T-cell (primary cell): Measurements from ENCODE around the gene ME2. TPM values are rescaled to one million over a fixed set of nuclear protein-coding genes. Genes with fewer than 3 reads are reported as not detected.

Experiments
- total RNA-seq, 35 experiments: library from RNA in 6 of 35; stranded (reverse) in 6 of 35; fragments of 120-200 nt in 1 of 35; gene quantifications; one replicate each; pipeline versions ENCODE4 v1.2.1 to v1.2.4 and lab custom pipeline; 2013 to 2026

ME2 gene
- total RNA-seq, 5 donors from 2014 or later (not counting 1 experiment from before 2014, with no cell fraction given): 30.5 to 42.6 (median 39.9) TPM

Other genes with a start within 250 kb of the ME2 start
- gene MRO, start 59.1 kb upstream of the ME2 start, total RNA-seq: not detected
- 1 to 10 TPM; 5.2 to 8.3 (median 7.5) TPM for gene ELAC1, start 88.9 kb downstream of the ME2 start, total RNA-seq
- gene SMAD4, start 151.1 kb downstream of the ME2 start, total RNA-seq: 100 to 1,000 TPM in 4 of 5 donors, 10 to 100 TPM in 1; 80.9 to 124 (median 117) TPM